Endothelial cell of umbilical vein (primary cell): ENCODE measurements around the gene CARD9. TPM values are rescaled to one million over a fixed set of nuclear protein-coding genes. Genes with fewer than 3 reads are reported as not detected.

Experiments
- BruUV-seq: library from RNA; stranded (reverse); fragments of 400-500 nt; replicated peaks from 2 replicates; lab custom pipeline; 2021; lab: Mats Ljungman, UMichigan
- CTCF ChIA-PET: fragments of 300-600, 350-600 bp; sonication (Branson Sonifier 250); formaldehyde crosslinking; loops from one replicate; lab custom pipeline; 2021; ENCODE audit warnings: antibody characterized with exemption, inconsistent platforms; lab: Charles Lee
- POLR2A ChIA-PET: fragments of 300-600, 350-600 bp; sonication (Branson Sonifier 250); formaldehyde crosslinking; loops from one replicate; lab custom pipeline; 2021; ENCODE audit warnings: antibody characterized with exemption, inconsistent platforms; lab: Charles Lee
- DNase-seq: peaks from one replicate; pipeline ENCODE4 v3.0.0-alpha.2; 2011; ENCODE audit warnings: low read depth, low spot score
- FAIRE-seq: peaks from 2 replicates; lab custom pipeline; 2011; peaks lifted over from hg19 to GRCh38; lab: Jason Lieb, UNC
- H2AFZ ChIP-seq: 2 replicates; pipeline ENCODE4 v1.6.0; 2012; ENCODE audit warnings: low read depth, low read length, control low read depth, inconsistent platforms
- H3K27ac ChIP-seq: 2 replicates; pipeline ENCODE4 v1.5.1; 2011; ENCODE audit warnings: low read depth, mild to moderate bottlenecking, control low read depth, low read length, moderate library complexity; ENCODE audit not compliant: insufficient read depth
- H3K27me3 ChIP-seq, 2 experiments: 2 replicates each; pipeline versions ENCODE4 v1.6.0 to v1.6.1; 2011; ENCODE audit warnings: low read length in 2 of 2, mixed read lengths in 1 of 2; ENCODE audit not compliant: control insufficient read depth in 2 of 2, insufficient read depth in 2 of 2
- H3K36me3 ChIP-seq, 2 experiments: 2 replicates in 1 of 2; 3 replicates in 1 of 2; pipeline ENCODE4 v1.5.1; 2011; ENCODE audit warnings: low read length in 2 of 2, mild to moderate bottlenecking in 1 of 2, moderate library complexity in 1 of 2; ENCODE audit not compliant: control insufficient read depth in 2 of 2, insufficient read depth in 2 of 2; ENCODE audit errors: extremely low read depth in 1 of 2
- H3K4me1 ChIP-seq: 3 replicates; pipeline ENCODE4 v1.5.1; 2011; ENCODE audit warnings: mild to moderate bottlenecking, low read length; ENCODE audit not compliant: control insufficient read depth, insufficient read depth; ENCODE audit errors: extremely low read depth
- H3K4me2 ChIP-seq: 2 replicates; pipeline ENCODE4 v1.6.1; 2011; ENCODE audit warnings: low read length, control low read depth, mixed read lengths; ENCODE audit not compliant: insufficient read depth
- H3K4me3 ChIP-seq, 3 experiments: fragments of 200-600 bp in 1 of 3; sonication (generic), shearing (Covaris generic) in 1 of 3; replicated peaks in 1 of 3; 2 replicates each; pipeline ENCODE4 v1.5.1; 2011 to 2016; ENCODE audit warnings: control low read depth in 3 of 3, low read length in 3 of 3, mild to moderate bottlenecking in 2 of 3, inconsistent platforms in 1 of 3, low read depth in 1 of 3, moderate library complexity in 1 of 3; ENCODE audit not compliant: insufficient read depth in 1 of 3
- H3K79me2 ChIP-seq: 2 replicates; pipeline ENCODE4 v1.6.0; 2012; ENCODE audit warnings: low read length, inconsistent platforms; ENCODE audit not compliant: control insufficient read depth, insufficient read depth
- H3K9ac ChIP-seq: replicated peaks from 2 replicates; pipeline ENCODE3; 2011; ENCODE audit warnings: low read length, control low read depth; ENCODE audit not compliant: insufficient read depth; ENCODE audit errors: extremely low read depth
- H3K9me1 ChIP-seq: replicated peaks from 3 replicates; pipeline ENCODE4 v1.6.0; 2011; ENCODE audit warnings: mild to moderate bottlenecking, low read length; ENCODE audit not compliant: control insufficient read depth, insufficient read depth; ENCODE audit errors: extremely low read depth
- H3K9me3 ChIP-seq: replicated peaks from 2 replicates; pipeline ENCODE4 v1.5.1; 2012; ENCODE audit warnings: low read length, inconsistent platforms; ENCODE audit not compliant: control insufficient read depth, insufficient read depth
- H4K20me1 ChIP-seq: replicated peaks from 2 replicates; pipeline ENCODE3; 2011; ENCODE audit warnings: mild to moderate bottlenecking, low read length; ENCODE audit not compliant: control insufficient read depth, insufficient read depth; ENCODE audit errors: extremely low read depth
- CTCF ChIP-seq, 2 donors: IDR thresholded peaks; 1 replicate in 1 of 2; 2 replicates in 1 of 2; pipeline ENCODE4 v1.5.1; 2011; ENCODE audit warnings: low read length in 2 of 2, mild to moderate bottlenecking in 2 of 2, moderate library complexity in 2 of 2, control low read depth in 1 of 2, inconsistent platforms in 1 of 2, low read depth in 1 of 2; ENCODE audit not compliant: insufficient read depth in 1 of 2; ENCODE audit errors: extremely low read depth in 1 of 2
- EZH2 ChIP-seq: IDR thresholded peaks from 2 replicates; pipeline ENCODE4 v1.6.1; 2012; ENCODE audit warnings: borderline replicate concordance, low read depth, mild to moderate bottlenecking, moderate library complexity, low read length, inconsistent platforms; ENCODE audit not compliant: severe bottlenecking
- FOS ChIP-seq: IDR thresholded peaks from 2 replicates; pipeline ENCODE4 v1.6.1; 2011; ENCODE audit warnings: mild to moderate bottlenecking, low read length, moderate library complexity, borderline replicate concordance; ENCODE audit not compliant: insufficient read depth
- GATA2 ChIP-seq: IDR thresholded peaks from 2 replicates; pipeline ENCODE4 v1.7.0; 2011; ENCODE audit warnings: low read depth, mild to moderate bottlenecking, moderate library complexity, mixed read lengths, low read length; ENCODE audit not compliant: insufficient read length, insufficient read depth
- JUN ChIP-seq: IDR thresholded peaks from 2 replicates; pipeline ENCODE4 v1.6.1; 2011; ENCODE audit warnings: borderline replicate concordance, low read depth; ENCODE audit not compliant: insufficient read length, insufficient read depth
- MAX ChIP-seq: IDR thresholded peaks from 2 replicates; pipeline ENCODE4 v1.6.1; 2011; ENCODE audit not compliant: insufficient read depth, insufficient read length
- MYC ChIP-seq: IDR thresholded peaks from one replicate; pipeline ENCODE4 v1.6.1; 2011; ENCODE audit warnings: mild to moderate bottlenecking, low read depth, low read length
- POLR2A ChIP-seq: IDR thresholded peaks from 2 replicates; pipeline ENCODE4 v1.6.1; 2012; ENCODE audit warnings: low read depth, mild to moderate bottlenecking, control low read depth, low read length
- POLR2AphosphoS5 ChIP-seq: IDR thresholded peaks from 2 replicates; pipeline ENCODE4 v1.6.1; 2012; ENCODE audit warnings: low read depth, mild to moderate bottlenecking, control low read depth, low read length, moderate library complexity; ENCODE audit not compliant: insufficient read depth
- dilution Hi-C: fragments of 300-500 bp; cut with MboI; formaldehyde crosslinking; loops from one replicate; pipeline ENCODE4 v1.15.0; 2019; ENCODE audit warnings: low sequenced_read_pairs; ENCODE audit not compliant: extremely low pct_ligation_motif_present
- intact Hi-C: fragments of 100-400 bp; cut with micrococcal nuclease; formaldehyde crosslinking; loops from one replicate; pipeline ENCODE4 v1.10.0; 2022
- polyA plus RNA-seq, 4 experiments: library from polyadenylated mRNA; depleted of rRNA in 3 of 4; stranded (reverse) in 3 of 4; unstranded in 1 of 4; fragments of >200 nt; gene quantifications; 2 replicates each; pipeline versions ENCODE4 v1.2.1 to v1.2.3, GENCODE V29; 2011 to 2012; ENCODE audit warnings: missing spikeins in 1 of 4
- total RNA-seq: library from RNA; stranded (reverse); gene quantifications from 2 replicates; pipeline ENCODE4 v1.2.3, GENCODE V29; 2021

The CARD9 gene
- total and polyA plus RNA-seq, 2 donors (not counting 3 experiments of a cell fraction or from before 2014, with no cell fraction given), result 0.22 to 0.71 TPM

DNA sequence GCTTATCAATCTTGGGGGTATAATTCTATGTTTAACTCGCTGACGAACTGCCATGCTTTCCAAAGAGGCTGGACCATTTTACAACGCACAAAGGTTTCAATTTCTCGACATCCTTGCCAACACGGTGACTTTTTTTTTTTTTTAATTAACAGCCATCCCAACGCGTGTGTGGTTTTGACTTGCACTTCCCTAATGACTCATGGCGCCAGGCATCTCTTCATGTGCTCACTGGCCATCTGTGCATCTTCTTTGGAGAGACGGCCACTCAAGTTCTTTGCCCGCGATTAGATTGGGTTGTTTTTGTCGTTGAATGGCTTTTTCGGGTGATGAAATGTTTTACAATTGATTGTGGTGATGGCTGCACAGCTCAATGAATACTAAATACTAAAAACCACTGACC, 12.5 kb upstream of the CARD9 start:
- Histone ChIP-seq H3K4me1 (no peaks in the 10 kb centered on the region), H3K36me3 (peaks cover 4 to 59% of the 10 kb centered on the region in 2 experiments)
- DNase-seq, result no peak

More for the DNA sequence above, 12.5 kb upstream of the CARD9 start:
- H3K9me1 ChIP-seq, result no peaks in the 10 kb centered on the region
- no peaks in the 10 kb centered on the region for H4K20me1 ChIP-seq
- no peak overlapping the region for H3K27ac ChIP-seq
- no peak overlapping the region for H3K4me3 ChIP-seq
- dilution Hi-C loops, result no loop called here
- no peak for FAIRE-seq
- H3K9me3 ChIP-seq, result no peaks in the 10 kb centered on the region
- CTCF ChIA-PET, result no interaction called here
- H3K27me3 ChIP-seq, result no peaks in the 10 kb centered on the region
- H3K9ac ChIP-seq, result no peak overlapping the region
- no peak overlapping the region for H2AFZ ChIP-seq
- POLR2A ChIA-PET, result no interaction called here
- no peaks in the 10 kb centered on the region for H3K79me2 ChIP-seq
- TF ChIP-seq POLR2A (no peak), EZH2 (no peak), FOS (no peak), CTCF (IDR thresholded peaks at IDR 0.05; ENCODE audit: extremely low read depth in 1 of 2, insufficient read depth in 1 of 2, low read depth in 1 of 2, low read length in 2 of 2) (no peak), POLR2AphosphoS5 (no peak), MAX (no peak), GATA2 (no peak), JUN (no peak), MYC (no peak)
- H3K4me2 ChIP-seq, result no peak overlapping the region
- BruUV-seq, result no TSS peak
- intact Hi-C loops, result no loop called here
